Bronchial epithelial cell (primary cell): ENCODE measurements around the gene ZDHHC21. TPM values are rescaled to one million over a fixed set of nuclear protein-coding genes. Genes with fewer than 3 reads are reported as not detected.

Experiments used
- DNase-seq: peaks from one replicate; pipeline ENCODE4 v3.0.0-alpha.2; 2010; ENCODE audit warnings: low read depth
- FAIRE-seq: peaks from 2 replicates; lab custom pipeline; 2011; peaks lifted over from hg19 to GRCh38; lab: Jason Lieb, UNC
- H3K27me3 ChIP-seq: 2 replicates; pipeline ENCODE4 v1.5.1; 2011; ENCODE audit warnings: low read length; ENCODE audit not compliant: control insufficient read depth, insufficient read depth
- H3K36me3 ChIP-seq: 2 replicates; pipeline ENCODE4 v1.5.1; 2011; ENCODE audit warnings: low read length; ENCODE audit not compliant: control insufficient read depth, insufficient read depth
- H3K4me3 ChIP-seq: 2 replicates; pipeline ENCODE4 v1.5.1; 2011; ENCODE audit warnings: mild to moderate bottlenecking, low read depth, low read length, control low read depth
- CTCF ChIP-seq: IDR thresholded peaks from 2 replicates; pipeline ENCODE4 v1.5.1; 2011; ENCODE audit warnings: mild to moderate bottlenecking, moderate library complexity, low read length, control low read depth, inconsistent platforms; ENCODE audit not compliant: insufficient read depth, severe bottlenecking
- total RNA-seq: library from RNA; depleted of rRNA; stranded (reverse); fragments of >200 nt; gene quantifications from 2 replicates; pipeline ENCODE4 v1.2.1, GENCODE V29; 2014

ZDHHC21 gene
- total RNA-seq, 1 donor from 2014 or later = 8.4 TPM

DNA sequence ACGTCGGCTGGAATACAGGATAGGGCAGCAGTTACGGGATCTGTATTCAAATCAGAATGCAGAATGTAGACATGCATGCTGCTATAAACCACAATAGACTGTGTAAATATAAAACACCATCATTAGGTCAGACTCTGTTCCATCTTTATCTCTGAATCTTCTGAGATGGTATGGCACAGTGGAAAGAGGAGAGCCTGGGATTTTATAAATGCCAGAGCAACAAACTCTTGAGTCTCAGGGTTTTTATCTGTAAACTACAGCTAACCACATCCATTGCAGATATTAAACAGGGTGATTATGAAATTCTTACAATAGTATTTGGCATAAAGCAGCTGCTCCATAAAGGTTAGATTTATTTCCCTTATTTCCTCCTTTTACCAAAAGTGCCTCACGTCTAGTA lies 108.7 kb downstream of the ZDHHC21 start:
- DNase-seq = no peak
- H3K36me3 ChIP-seq = no peaks in the 10 kb centered on the region
- H3K4me3 ChIP-seq = no peak overlapping the region
- no peaks in the 10 kb centered on the region for H3K27me3 ChIP-seq
- TF ChIP-seq CTCF = no peak
- FAIRE-seq = no peak

DNA sequence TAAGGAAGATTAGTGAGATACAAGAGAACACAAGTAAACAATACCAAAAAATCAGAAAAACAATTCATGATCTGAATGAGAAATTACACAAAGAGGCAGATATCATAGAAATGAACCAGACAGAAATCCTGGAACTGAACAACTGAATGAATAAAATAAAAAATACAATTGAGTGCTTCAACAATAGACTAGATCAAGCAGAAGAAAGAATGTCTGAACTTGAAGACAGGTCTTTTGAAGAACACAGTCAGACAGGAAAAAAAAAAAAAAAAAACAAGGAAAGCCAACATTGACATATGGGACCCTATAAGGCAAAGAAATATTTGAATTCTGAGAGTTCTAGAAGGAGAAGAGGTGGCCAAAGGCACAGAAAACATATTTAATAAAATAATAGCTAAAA lies 115.2 kb downstream of the ZDHHC21 start:
- FAIRE-seq = no peak
- no peak for TF ChIP-seq CTCF

GRCh38 chr9:14574173-14574572 lies 119.1 kb downstream of the ZDHHC21 start:
- no peak for TF ChIP-seq CTCF
- Histone ChIP-seq H3K27me3 (no peaks in the 10 kb centered on the region), H3K36me3 (no peaks in the 10 kb centered on the region), H3K4me3 (no peak overlapping the region)
- no peak for DNase-seq
- FAIRE-seq = no peak

More for the DNA sequence above, 115.2 kb downstream of the ZDHHC21 start:
- Histone ChIP-seq H3K27me3 (no peaks in the 10 kb centered on the region), H3K4me3 (no peak overlapping the region), H3K36me3 (no peaks in the 10 kb centered on the region)
- no peak for DNase-seq

DNA sequence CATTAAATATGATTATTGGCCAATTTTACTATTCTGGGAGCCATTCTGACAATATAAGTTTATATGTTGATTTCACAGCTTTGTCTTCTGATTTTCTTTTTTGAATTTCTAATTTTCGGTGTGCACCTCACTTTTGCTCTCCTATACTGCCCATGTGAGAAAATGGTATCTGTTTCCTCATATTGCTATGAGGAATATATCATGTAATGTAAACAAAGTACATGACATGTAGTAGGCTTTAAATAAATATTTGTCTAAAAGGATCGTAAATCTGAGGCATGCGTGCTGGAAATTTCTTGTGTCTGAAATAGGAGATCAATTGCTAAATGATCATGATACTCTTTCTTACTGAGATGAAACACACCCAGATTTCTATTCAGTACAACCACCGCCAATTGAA lies 119.9 kb downstream of the ZDHHC21 start:
- H3K36me3 ChIP-seq = no peaks in the 10 kb centered on the region
- no peak for DNase-seq
- H3K27me3 ChIP-seq = no peaks in the 10 kb centered on the region
- no peak for FAIRE-seq
- TF ChIP-seq CTCF = no peak
- no peak overlapping the region for H3K4me3 ChIP-seq

DNA sequence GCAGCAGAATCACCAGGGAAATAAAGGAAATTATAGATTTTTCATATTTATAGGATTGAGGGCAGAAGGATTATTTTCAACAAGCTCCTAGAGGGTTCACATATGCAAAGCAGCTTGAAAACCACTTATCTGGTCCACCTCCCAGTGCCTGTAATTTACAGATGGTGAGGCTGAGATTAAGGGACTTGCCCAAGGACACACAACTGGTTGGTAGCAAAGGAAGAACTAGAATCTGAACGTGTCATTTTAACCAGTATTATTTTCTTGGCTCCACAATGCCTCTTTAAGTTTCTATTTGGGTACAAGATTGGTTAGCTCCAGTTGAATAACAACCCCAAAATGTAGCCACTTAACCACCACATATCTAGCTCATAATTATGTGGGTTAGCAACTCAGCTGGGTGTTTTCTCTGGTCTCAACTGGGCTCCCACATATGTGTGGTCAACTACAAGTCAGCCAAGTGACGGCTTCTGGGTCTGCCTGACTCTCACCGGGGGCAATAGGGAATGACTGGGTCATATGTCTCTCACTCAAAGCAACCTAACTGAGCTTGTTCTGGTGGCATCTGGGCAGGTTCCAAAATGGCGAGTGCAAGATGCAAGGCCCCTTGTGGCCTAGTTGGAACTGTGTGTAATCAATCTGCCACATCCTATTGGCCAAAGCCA lies 127.7 kb downstream of the ZDHHC21 start:
- Histone ChIP-seq H3K36me3 (no peaks in the 10 kb centered on the region), H3K4me3 (no peak overlapping the region), H3K27me3 (no peaks in the 10 kb centered on the region)
- FAIRE-seq (no peak), DNase-seq (no peak)
- TF ChIP-seq CTCF = no peak
